Measurements from ENCODE around the gene HDDC3.

The HDDC3 gene, protein sequence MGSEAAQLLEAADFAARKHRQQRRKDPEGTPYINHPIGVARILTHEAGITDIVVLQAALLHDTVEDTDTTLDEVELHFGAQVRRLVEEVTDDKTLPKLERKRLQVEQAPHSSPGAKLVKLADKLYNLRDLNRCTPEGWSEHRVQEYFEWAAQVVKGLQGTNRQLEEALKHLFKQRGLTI

DNA sequence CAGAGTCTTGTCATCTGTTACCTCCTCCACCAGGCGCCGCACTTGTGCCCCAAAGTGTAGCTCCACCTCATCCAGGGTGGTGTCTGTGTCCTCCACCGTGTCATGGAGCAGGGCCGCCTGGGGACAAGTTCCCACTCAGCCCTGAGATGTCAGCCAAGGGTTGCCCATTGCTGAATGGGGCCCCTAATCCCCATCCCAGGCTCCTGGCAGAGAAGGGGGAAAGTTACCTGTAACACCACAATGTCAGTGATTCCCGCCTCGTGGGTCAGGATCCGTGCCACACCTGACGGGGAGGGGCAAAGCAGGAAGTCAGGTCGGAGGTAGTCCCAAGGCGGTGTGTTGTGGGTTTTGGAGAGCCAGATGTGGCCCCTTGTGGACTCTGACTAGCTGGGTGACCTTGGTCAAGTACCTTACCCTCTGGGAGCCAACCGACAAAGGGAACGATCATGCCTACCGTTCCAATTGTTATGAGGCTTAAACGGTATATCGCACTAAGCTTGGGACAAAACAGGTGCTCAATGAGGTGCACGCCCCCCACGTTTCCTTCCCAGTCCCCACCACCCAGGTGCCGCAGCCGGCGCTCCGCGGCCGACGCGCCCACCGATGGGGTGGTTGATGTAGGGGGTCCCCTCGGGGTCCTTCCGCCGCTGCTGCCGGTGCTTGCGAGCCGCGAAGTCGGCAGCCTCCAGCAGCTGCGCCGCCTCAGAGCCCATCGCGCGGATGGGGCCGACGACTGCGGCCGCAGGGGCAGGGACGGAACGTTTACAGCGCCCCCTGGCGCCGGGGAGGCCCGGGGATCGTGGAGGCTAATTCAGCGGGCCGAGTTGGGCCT, at the start of gene HDDC3:
HDDC3 (minus strand) TSS at position 722 of the 832 bp plus-strand sequence; CDS start at position 713, 9 bp downstream.
- peak; percentile 62 for DNase-seq

DNA sequence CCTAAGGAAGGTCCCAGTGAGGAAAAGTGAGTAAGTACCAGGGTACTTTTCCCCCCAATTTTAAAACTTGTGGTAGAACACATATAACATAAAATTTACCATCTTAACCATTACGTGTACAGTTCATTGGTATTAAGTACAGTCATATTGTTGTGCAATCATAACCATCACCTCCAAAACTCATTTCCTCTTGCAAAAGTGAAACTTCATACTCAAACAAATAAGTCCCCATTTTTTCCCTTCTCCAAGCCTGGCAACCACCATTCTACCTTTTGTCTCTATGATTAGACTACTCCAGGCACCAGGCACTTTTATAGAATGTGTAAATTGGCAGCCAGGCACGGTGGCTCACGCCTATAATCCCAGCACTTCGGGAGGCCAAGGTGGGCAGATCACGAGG, 49.8 kb upstream of the HDDC3 start:
- no peak for DNase-seq

DNA sequence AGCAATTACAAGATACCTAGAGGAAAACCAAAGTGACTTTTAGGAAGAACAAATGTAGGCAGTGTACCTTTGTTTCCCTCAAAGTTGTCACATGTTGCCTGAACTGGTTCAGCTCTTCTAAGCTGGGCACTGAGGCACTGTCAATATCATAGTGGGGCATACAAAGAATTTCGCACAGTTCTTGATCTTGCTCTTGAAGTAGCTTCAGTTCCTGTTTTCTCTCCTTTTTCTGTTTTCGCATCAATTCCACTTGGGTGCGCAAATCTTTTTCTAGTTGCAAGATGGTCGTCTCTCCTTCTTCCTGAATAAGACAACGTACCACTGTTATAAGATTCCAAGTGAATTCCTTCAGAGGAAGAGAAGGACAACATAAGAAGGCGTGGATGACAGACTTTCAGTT, 49.3 kb upstream of the HDDC3 start:
- DNase-seq = no peak

DNA sequence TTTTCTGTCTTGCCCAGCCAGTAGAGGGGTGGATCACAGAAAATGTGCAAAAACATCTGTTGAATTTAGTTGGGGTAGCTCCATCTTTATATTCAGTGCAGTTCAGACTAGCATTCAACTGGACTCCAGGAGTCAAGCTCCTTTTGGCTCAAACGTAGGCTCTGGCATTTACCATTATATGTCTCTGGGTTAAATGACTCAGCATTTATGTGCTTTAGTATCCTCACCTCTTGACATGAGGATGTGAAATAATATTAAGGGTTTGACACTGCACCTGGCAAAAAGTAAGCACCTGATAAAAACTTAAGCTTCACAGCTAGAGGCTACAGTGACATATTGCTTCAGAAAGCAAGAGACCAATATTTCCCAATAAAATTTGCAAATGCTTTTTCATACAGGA, 47.2 kb upstream of the HDDC3 start:
- no peak for DNase-seq

DNA sequence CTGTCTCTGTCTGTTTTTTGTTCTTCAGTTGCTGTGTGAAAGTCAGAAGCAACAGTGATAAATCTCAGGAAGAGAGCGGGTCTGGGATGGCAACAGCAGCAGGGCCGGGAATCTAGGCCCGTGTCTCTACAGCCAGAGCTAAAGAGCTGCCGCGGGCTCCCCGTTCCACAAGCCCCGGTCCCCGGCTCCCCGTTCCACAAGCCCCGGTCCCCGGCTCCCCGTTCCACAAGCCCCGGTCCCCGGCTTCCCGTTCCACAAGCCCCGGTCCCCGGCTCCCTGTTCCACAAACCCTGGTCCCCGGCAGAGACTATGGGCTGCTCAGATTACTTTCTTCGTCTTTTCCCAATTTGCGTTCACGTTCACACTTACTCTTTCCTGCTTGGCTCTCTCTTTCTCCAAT, 41.9 kb upstream of the HDDC3 start:
- no peak for DNase-seq

DNA sequence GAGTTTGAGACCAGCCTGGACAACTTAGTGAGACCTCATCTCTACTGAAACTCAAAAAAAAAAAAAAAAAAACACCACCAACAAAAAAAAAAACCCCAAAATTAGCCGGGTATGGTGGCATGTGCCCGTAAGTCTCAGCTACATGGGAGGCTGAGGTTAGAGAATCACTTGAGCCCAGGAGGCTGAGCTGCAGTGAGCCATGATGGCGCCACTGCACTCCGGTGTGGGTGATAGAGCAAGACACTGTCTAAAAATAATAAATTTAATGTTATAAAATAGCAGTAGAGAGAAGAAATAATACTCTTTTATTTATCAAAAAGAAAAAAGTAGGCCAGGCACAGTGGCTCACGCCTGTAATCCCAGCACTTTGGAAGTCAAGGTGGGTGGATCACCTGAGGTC, 39.8 kb upstream of the HDDC3 start:
- no peak for DNase-seq

DNA sequence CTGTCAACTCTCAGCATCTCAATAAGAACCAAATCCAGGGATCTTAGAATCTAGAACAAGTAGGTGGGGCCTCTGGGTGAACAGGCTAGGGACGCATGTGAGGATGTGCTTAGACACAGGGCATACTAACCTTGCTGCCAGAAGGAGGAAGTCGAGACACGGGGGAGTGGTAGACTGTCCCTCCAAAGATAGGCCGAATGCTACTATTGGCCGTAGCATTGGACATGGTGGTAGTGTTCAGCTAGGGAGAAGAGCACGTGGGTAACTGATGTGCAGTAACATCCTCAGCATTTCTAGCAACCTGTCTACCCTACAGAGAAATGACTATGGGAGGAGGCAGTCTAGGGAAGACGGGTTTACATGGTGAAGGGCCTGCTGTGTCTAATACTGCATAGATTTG, 37.9 kb upstream of the HDDC3 start:
- DNase-seq = no peak

DNA sequence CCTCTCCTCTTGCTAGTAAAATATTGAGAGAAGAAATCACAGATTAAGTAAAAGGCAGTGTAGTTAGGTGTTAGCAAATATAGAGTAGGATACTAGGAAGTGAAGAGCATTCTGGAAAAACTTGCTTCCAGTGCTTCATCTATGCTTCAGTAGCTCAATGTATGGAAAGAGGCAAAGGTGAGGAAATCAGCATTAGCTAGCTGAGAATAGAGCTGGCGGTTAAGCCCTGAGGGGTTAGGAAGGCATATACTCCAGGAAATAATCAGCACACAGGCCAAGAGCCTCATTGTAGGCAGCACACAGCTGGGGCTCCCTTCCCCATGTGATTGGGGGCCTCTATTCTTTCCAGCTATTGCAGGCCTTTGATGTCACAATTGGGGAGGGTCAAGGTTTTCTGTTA, 36.1 kb upstream of the HDDC3 start:
- DNase-seq = no peak

DNA sequence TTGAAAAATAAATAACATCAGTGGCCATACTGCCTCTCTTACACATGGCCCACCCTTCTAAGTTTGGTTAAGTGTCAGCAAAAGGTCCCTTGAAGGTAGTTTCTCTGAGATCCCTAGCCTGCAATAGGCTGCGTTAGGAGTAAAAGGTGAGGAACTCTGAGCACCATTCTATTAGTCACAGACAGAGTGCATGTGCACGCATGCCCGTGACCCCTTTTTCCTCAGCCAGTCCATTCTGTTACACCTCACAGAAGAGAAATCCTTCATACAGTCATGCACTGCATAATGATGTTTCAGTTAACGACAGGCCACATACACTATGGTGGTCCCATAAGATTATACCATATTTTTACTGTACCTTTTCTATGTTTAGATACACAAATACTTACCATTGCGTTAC, 34.9 kb upstream of the HDDC3 start:
- DNase-seq = no peak

DNA sequence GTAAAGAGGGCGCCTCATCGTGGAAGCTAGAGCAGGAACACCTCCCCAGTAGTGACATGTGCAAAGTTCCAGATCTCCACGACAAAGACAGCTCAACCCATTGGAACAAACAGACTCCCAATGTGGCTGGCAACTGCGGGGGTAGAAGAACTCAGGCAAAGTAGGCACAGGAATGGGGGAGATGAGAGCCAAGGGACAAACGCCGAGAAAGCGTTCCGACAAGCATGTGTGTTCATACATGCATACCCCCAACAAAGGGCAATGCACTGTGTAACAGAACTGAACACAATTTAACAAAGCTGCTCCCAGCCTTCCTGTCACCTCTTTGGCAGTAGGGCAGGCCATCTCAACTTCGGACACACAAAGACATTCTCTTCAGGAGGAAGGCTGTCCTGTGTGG, 33.9 kb upstream of the HDDC3 start:
- DNase-seq = no peak

DNA sequence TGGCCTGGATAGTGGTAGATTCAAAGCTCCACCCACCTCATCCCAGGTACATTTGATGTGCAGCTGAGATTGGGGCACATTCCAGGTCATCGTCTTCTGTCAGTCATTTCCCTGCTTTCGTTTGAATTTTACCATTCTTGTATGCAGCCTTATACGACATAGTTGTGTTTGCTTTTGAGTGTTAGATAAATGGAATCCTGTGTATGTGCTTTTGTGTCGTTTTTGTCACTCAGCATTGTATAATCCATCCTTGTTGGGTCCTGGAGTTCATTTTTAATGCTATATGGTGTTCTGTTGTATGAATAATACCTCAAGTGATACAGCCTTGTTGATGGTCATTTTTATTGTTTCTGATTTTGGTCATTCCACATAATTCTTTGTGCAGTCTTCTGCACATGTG, 29.7 kb upstream of the HDDC3 start:
- no peak for DNase-seq

DNA sequence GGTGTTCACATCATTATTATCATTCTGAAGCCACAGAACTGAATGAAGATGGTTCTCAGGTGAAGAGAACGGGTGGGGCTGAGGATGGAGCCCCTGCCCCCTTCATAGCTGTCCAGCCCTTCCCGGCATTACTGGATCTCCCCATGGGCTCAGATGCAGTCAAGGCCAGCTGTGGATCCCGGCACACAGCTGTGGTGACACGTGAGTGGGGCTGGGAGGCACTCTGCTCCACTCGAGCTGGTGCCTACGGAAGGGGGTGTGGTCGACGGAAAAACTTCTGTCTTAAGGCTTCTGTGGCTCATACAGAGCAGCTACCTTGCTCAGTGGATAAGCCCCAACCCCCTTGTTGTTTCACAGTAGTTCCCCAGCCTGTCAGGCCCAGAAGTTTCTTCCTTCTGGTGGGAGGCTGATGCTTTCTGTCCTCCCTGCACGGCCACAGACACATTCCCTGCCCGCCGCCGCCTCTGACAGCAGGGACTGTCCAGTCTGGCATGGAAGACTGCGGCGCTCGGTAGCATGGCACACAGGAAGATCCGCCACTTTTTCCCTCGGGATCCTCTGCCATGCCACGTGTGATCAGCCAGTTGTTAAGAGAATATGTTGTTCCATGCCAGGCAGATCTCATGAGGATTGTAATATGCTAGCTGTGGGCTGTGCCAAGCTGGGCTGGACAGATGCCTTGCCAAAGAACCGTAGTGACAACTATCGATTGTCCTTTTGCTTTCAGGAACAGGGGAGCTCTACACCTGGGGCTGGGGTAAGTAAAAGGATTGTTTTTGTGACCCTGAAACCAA, 28.1 kb upstream of the HDDC3 start:
- no peak for DNase-seq

DNA sequence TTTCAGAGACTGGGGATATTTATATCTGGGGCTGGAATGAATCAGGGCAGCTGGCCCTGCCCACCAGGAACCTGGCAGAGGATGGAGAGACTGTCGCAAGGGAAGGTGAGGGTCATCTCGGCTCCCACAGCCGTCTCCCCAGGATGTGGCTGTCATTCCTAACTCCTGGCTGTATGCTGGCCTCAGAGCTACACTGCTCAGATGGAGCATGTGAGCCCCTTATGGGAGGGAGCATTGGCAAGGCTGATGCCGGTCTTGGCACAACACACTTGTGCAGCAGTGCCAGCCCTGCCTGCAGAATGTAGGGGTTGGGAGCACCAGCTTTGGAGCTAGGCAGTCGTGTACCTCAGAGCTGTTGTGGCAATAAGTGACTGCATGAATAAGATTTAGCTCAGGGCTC, 27.5 kb upstream of the HDDC3 start:
- DNase-seq = no peak

DNA sequence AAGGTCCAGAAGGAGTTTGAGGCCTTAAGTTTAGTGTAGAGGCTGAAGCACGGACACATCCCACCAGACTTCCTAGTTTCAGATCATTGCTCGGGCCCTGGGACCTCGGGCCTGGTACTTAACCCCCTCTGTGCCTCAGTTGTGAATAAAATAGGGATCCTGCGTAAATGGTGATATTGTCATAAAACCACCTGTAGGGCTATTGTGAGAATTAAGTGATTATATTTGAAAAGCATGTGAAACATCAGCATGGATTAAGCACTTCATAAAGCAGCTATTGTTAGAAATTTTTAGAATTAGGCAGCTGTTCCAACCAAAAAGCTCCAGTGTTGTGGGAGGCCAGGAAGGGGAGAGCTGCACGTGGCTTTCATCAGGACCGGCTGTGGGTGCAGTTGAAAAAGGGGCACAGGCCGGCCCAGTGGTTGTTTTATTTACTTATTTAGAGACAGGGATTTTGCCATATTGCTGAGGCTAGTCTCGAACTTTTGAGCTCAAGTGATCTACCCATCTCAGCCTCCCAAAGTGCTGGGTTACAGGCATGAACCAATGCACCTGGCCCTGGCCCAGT, 26.8 kb upstream of the HDDC3 start:
- DNase-seq = no peak

DNA sequence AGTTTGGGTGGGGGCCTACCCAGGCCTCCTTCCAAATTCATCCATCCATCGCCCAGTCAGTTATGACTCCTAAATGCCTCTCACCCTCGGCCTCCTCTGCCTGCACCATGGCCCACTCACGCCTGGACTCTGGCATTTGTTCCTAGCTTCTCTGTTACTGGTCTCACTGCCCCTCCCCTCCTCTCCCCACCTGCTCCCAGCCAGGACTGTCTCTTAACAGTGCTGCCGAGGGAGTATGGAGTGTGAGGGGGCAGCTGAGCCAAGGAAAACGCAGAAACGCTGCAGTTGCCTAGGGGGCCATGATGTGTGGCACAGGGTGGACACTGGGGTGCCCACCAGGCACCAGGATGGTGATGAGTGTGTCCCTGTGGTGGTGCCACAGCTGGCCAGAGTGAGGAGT, 25.4 kb upstream of the HDDC3 start:
- DNase-seq = no peak

DNA sequence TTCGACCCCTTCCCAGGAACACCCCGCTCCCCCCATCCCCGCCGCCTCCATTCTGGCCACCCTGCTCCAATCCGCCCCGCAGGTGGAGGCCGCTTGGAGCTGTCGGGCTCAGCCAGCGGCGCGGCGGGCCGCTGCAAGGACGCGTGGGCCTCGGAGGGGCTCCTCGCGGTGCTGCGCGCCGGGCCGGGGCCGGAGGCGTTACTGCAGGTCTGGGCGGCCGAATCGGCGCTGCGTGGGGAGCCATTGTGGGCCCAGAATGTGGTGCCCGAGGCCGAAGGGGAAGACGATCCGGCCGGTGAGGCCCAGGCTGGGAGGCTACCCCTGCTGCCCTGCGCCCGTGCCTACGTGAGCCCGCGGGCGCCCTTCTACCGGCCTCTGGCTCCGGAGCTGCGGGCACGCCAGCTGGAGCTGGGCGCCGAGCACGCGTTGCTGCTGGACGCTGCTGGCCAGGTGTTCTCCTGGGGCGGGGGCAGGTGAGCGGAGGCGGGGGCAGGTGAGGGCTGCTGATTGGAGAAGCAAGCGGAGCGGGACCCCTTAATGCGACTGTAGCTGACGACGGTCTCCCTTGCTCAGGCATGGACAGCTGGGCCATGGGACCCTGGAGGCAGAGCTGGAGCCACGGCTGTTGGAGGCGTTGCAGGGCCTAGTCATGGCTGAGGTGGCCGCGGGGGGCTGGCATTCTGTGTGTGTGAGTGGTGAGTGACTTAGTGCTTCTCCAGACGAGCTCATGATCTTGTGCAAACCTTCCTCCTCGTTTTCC, 24.9 kb upstream of the HDDC3 start:
- DNase-seq = no peak

DNA sequence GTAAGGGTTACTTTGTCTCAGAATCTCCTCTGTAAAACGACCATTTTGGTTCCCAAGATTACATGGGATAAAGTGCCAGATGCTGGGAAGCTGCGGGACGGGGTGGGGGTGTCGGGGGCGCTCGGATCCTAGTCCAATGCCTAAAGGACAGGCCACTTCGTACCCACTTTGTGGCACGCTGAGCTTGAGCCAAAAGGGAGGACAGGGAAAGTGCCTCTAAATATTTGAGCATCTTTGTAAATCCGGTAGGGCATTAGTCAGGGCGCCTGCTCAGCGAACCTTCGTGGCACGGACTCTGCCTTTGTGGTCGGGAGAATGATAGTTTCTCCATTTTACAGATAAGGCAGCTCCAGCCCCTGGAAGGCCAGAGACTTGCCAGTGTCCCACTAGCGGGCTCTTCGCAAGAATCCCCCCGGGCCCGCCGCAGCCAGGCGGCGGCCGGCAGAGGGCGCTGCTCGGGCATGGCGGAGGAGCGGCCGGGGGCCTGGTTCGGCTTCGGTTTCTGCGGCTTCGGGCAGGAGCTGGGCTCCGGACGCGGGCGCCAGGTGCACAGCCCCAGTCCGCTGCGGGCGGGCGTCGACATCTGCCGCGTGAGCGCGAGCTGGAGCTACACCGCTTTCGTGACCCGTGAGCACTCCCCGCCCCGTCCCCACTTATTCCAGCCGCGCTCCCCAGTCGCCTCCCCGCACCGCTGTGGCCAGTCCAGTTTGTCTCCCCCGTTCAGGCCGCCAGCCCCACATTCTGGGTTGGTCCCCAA, 24.1 kb upstream of the HDDC3 start:
- no peak for DNase-seq

DNA sequence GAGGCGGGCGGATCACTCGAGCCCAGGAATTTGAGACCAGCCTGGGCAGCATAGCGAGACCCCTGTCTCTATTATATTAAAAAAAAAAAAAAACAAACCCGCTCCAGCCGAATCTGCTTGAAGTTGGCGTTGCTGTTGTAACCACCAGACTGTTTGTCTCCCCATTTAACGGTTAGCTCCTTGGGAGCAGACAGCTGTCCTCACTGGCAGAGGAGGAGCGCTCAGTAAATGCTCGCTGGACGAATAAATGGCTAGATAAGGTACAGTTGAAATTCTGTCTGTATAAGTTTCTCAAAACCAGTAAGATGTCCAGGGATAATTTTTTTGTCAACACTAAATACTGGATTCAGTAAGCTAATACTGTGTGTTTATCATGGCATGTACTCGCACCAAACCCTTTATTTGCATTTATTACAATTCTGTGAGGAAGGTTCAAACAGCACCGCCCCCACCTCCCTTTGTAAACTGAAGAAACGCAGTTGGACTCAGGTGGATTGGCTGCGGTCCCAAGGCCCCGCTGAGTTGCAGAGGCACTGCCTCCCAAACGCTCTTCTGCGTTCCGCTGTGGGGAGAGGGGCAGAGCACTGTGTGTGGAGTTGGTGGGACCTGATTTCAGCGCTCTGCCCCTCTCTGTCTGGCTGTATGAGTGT, 23.4 kb upstream of the HDDC3 start:
- no peak for DNase-seq

DNA sequence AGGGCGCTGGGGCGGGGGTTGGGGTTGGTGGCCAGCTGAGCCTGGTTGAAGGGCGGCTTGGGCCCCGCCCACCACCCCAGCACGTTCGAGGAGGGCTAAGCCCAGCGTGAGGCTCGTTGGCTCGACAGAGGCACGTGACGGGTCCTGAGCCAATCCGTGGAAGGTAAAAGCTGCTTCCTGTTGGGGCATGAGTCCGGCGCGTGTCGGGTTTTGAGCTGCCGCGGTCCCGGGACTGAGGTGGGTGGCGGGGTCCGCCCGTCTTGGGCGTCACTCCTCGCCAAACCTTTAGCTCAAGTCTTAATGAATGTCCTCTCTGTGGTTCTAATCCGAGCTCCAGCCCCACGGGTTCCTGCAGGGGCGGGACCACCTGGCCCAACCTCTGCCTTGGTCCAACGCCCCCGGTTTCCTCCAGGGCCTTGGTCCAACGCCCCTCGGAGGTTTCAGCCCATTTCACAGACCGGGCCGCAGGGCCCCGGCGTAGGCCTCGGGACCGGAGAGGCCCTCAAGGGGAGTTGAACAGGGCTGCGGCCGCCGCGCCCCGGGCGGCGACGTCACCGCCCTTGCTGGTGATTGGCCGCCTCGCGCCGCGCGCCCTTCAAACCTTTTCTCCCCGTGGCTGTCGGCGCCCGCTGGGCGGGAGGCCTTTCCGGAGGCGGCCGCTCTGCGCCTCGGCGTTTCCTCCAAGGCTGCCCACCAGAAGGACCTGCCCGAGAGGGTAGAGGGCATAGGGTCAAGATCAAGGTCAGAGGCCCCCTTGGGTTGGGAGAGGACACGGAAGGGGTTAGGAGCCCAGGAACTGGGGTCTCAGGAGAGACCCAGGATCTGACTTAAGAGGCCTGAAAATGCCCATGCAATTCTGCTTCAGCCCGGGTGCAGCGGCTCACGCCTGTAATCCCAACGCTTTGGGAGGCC, 22.6 kb upstream of the HDDC3 start, which contains the start of gene RCCD1:
RCCD1 (plus strand) TSS at position 173 of the 912 bp plus-strand sequence. CDS start 1,851 bp downstream, outside the sequence.
- peak; percentile 64 for DNase-seq

Data from GOT3 (cell line).